Left colon (tissue), 2 donors: ENCODE measurements around the gene TOB1. TPM values are rescaled to one million over a fixed set of nuclear protein-coding genes. Genes with fewer than 3 reads are reported as not detected.

ENCODE experiments used
- ATAC-seq: fragments of 200-7000 bp; cut with Tn5 transposase; one replicate; pipeline ENCODE4 v1.9.1; 2020; ENCODE audit warnings: mild to moderate bottlenecking, moderate library complexity
- DNase-seq, 2 donors: peaks; one replicate each; pipeline ENCODE4 v3.0.0-alpha.2; 2020
- intact Hi-C, 2 donors: fragments of 100-400 bp; cut with DNase I in 1 of 2; cut with micrococcal nuclease in 1 of 2; formaldehyde crosslinking; loops; one replicate each; pipeline versions ENCODE4 v1.11.2 to v1.14.0; 2022; cut with DNase I, micrococcal nuclease
- total RNA-seq, 2 donors: library from RNA; stranded (reverse); fragmentation: NEBNext Ultra II Directional; extraction: Animal tissue kit (Norgen Biotek cat#: 25700); gene quantifications; one replicate each; pipeline ENCODE4 v1.2.1, GENCODE V29; 2021
- donor health status: DM: no; HTN: no; CAD: no.
- donor health status: DM: yes; HTN: yes; CAD: no.

TOB1 gene
- total RNA-seq, 2 donors from 2014 or later = 138 to 175 TPM

DNA sequence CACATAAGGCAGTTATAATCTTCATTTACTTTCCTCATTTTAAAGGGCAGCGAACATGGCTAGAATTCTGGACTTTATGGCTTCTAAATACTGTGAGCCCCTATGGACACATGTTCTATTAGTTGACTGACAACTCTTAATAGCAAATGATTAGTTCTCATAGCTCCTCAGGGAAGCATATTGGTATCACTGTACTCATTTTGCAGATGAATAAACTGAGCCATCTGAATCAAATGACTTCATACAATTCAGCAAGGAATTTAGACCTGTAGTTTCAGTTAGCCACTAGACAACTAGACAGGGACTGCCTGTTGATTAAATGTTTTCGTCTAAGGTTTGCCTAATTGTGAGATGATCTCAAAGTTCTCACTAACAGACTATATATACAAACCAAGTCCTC, 9.7 kb downstream of the TOB1 start:
- no peak for DNase-seq
- ATAC-seq = no peak
- intact Hi-C loops = loop anchor here in 1 of 2 donors (5.0 to 10.0 kb wide), 2 partner anchors 101 to 298 kb away; partner anchors contain the start of gene NME1

DNA sequence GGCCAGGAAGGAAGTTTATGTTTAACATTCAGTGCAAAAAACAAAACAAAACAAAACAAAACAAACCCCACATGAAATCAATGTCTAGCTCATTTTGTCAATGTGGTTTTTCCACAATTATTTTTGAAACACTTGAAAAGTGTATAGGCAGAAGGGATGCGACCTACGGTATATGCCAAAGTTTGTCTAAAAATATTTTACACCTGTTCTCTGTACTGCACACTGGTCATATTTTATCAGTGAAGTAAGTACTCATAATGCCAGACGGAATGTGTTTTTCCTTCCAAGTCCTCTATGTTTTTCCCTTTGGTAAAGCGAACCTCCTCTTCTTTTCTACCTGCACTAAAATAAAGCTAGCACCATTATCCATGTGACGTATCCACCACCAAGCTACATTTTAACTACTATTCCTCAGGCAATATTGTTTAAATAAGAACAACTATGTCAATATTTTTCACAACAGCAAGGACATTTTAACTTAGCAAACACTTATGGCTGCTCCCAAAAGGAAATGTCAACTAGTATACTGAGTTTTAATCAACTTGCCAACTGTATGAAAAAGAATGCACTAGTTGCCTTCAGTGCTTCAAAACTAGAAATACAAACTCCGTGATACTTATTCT, 10.3 kb downstream of the TOB1 start:
- intact Hi-C loops = loop anchor here in 1 of 2 donors (5.0 to 10.0 kb wide), 2 partner anchors 101 to 299 kb away; partner anchors contain the start of gene NME1
- ATAC-seq (peak; percentile 33), DNase-seq (no peak)

GRCh38 chr17:50853781-50854180, 12.4 kb downstream of the TOB1 start:
- DNase-seq (no peak), ATAC-seq (no peak)
- intact Hi-C loops = loop anchor here (5.0 to 10.0 kb wide), 2 partner anchors 104 to 301 kb away; partner anchors contain the start of gene NME1 (in 1 of the 2)

GRCh38 chr17:50853015-50853615, 13.0 kb downstream of the TOB1 start:
- DNase-seq (peak in 1 of 2 donors; percentile 19), ATAC-seq (peak; percentile 24)
- intact Hi-C loops = loop anchor here (5.0 to 10.0 kb wide), 2 partner anchors 104 to 302 kb away; partner anchors contain the start of gene NME1 (in 1 of the 2)

- intact Hi-C loops = loop anchor here (5.0 to 10.0 kb wide), 2 partner anchors 107 to 304 kb away; partner anchors contain the start of gene NME1 (in 1 of the 2)
- peak; percentile 30 for ATAC-seq
- peak in 1 of 2 donors; percentile 24 for DNase-seq
Measured at GRCh38 chr17:50850640-50851039, 15.5 kb downstream of the TOB1 start.

DNA sequence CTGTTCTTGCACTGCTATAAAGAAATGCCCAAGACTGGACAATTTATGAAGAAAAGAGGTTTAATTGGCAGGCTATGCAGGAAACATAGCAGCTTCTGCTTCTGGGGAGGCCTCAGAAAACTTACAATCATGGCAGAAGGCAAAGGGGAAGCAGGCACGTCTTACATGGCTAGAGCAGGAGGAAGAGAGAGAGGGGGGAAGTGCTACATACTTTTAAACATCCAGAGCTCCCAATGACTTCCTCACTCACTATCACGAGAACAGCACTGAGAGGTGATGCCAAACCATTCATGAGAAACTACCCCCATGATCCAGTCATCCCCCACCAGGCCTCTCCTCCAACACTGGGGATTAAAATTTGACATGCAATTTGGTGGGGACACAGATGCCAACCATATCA, 17.4 kb downstream of the TOB1 start:
- no peak for ATAC-seq

DNA sequence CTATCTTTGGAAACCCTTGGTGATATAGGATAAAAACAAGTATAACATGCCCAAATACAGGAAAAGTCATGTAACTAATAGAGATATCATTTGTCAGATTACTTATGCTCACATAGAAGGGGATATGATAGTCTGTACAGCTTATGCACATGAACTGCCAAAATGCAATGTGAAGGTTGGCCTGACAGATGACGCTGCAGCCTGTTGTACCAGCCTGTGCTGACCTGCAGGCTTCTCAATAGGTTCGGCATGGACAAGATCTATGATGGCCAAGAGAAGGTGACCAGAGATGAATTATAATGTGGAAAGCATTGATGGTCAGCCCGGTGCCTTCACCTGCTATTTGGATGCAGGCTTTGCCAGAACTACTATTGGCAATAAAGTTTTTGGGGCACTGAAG, 18.1 kb downstream of the TOB1 start:
- DNase-seq = no peak
- intact Hi-C loops = loop anchor here in 1 of 2 donors (10.0 kb wide), 1 partner anchor 303 kb away; the partner anchor contains the start of gene SPATA20
- ATAC-seq = no peak

More for the DNA sequence above, 17.4 kb downstream of the TOB1 start:
- intact Hi-C loops = loop anchor here in 1 of 2 donors (10.0 kb wide), 1 partner anchor 304 kb away; the partner anchor contains the start of gene SPATA20
- DNase-seq = no peak

DNA sequence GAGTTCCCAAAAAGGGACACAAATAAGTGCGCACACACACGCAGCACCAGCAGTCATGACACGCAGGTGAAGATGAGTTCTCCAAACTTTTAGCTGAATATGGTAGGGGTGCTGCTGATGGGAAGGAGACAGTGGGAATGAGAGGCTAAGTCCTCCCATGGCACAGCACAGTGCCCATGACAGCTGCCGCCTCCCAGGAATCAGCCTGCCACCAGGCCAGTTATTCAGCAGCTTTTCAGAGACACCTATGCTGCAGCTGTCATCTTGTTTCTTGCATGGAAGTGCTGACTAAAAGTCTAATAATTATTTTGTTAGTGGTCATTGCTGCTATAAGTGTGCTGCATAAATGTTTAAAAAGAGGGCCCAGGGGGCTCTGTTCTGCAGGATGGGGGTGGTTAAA, 18.6 kb downstream of the TOB1 start:
- intact Hi-C loops = loop anchor here in 1 of 2 donors (10.0 kb wide), 1 partner anchor 303 kb away; the partner anchor contains the start of gene SPATA20
- ATAC-seq (no peak), DNase-seq (no peak)

GRCh38 chr17:50845240-50846147, 20.7 kb downstream of the TOB1 start:
- ATAC-seq (no peak), DNase-seq (no peak)
- intact Hi-C loops = loop anchor here in 1 of 2 donors (10.0 kb wide), 1 partner anchor 301 kb away; the partner anchor contains the start of gene SPATA20

DNA sequence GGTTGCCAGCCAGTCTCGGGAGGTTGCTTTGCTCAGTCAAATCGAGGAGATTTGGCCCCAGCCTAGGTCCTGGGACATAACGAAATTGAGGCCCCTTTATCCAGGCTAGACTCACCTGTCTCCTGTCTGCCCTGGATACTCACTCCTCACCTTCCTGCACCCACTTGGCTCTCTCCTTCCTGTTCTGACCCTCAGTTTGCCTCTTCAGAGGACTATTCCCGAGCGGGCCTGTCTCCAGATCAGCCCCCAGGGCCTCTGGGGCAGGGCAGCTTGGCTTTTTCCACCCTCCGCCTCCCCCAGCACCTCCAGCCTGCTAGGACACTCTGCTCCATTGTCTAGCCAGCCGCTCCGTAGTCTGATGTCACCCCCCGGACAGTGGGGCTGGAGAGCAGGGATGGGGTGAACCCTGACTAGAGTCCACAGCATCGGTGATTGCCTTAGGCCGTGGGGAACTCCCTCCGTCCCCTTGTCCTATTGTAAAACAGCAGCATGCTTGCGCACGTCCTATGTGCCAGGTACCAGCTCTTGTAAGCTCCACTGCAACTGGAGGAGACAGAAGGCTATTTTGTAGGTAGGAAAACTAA, 21.9 kb downstream of the TOB1 start:
- intact Hi-C loops = loop anchor here in 1 of 2 donors (5.0 to 10.0 kb wide), 2 partner anchors 62 to 299 kb away; partner anchors contain the start of gene SPATA20
- no peak for DNase-seq
- no peak for ATAC-seq

- intact Hi-C loops = loop anchor here in 1 of 2 donors (5.0 to 10.0 kb wide), 2 partner anchors 61 to 299 kb away; partner anchors contain the start of gene SPATA20
- no peak for ATAC-seq
- no peak for DNase-seq
Measured at GRCh38 chr17:50843150-50843905, 22.8 kb downstream of the TOB1 start.

- DNase-seq = no peak
- intact Hi-C loops = loop anchor here in 1 of 2 donors (5.0 to 10.0 kb wide), 2 partner anchors 60 to 298 kb away; partner anchors contain the start of gene SPATA20
- ATAC-seq = peak; percentile 5
Measured at GRCh38 chr17:50842506-50843149, 23.5 kb downstream of the TOB1 start.

DNA sequence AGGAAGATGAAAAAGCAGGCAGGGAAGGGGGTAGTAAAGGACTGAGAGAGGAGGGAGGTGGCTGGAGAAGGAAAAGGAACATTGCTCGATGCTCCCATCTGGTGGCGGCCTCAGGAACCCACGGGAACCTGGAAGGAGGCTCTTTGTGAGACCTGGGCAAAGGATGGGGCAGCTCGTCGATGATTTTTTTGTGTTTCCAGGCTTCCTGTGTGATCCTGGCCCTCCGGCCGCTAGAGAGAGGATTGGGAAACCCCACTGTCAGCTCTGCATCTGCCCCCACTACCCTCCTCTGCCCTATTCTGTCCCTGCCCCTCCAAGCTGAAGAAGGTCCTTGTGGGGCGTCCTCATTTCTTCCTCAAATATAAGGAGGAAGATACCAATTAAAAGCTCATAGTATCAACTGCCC, 24.2 kb downstream of the TOB1 start:
- intact Hi-C loops = loop anchor here in 1 of 2 donors (5.0 to 10.0 kb wide), 2 partner anchors 60 to 297 kb away; partner anchors contain the start of gene SPATA20
- peak; percentile 55 to 80 for DNase-seq
- ATAC-seq = peak; percentile 91

DNA sequence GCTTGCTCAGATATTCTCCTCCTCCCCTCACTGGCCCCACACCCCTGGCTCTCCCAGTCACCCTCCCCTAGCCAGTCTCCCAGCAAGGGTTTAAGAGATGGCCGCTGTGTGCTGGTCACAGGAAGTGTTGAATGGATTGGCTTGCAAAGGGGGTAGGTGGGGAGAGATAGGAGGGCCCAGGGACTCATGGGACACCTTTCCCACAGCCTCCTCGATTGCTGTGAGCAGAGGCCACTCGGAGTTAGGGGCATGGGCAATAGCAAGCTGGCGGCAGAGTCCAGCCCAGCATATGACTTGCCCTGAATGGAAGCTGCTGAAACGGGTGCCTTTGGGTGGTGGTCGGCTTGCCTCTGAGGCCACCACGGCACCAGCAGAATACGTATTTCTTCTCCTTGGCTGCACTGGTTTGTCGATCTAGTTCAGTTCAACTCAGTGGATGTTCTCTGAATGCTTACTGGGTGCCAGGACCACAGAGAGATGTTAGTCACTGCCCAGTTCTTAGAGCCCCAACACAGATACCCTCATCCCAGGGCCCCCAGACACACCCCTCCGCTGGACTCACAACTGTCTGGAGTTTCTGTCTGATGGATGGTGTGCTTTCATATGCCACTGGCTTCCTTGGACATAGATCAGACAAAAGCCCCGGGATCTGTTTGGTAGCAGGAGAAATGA, 24.7 kb downstream of the TOB1 start:
- ATAC-seq (no peak), DNase-seq (no peak)
- intact Hi-C loops = loop anchor here in 1 of 2 donors (5.0 to 10.0 kb wide), 2 partner anchors 59 to 297 kb away; partner anchors contain the start of gene SPATA20

- DNase-seq (no peak), ATAC-seq (no peak)
- intact Hi-C loops = loop anchor here in 1 of 2 donors (5.0 to 10.0 kb wide), 2 partner anchors 58 to 296 kb away; partner anchors contain the start of gene SPATA20
Measured at GRCh38 chr17:50840311-50840851, 25.8 kb downstream of the TOB1 start.
